Skin of body (tissue), 2 donors: ENCODE data around the gene MINPP1. TPM values are rescaled to one million over a fixed set of nuclear protein-coding genes. Genes with fewer than 3 reads are reported as not detected.
"Not testable (repeated sequence)": the region's sequence is repeated elsewhere in the genome, so short reads cannot be mapped to it uniquely, and the experiment has no call there.

ENCODE experiments used
- DNase-seq: peaks from one replicate; lab custom pipeline; 2025; lab: John Stamatoyannopoulos, UW
- total RNA-seq: library from RNA; depleted of rRNA; stranded (reverse); fragments of >200 nt; gene quantifications from one replicate; pipeline ENCODE4 v1.2.3, GENCODE V29; 2014

MINPP1 gene
- total RNA-seq, 1 donor from 2014 or later, result 15.6 TPM

- DNase-seq, result no peak
These were observed 60.3 kb downstream of the MINPP1 start for GRCh38 chr10:87565010-87565409.

- DNase-seq, result peak; percentile 7
These were observed 71.2 kb downstream of the MINPP1 start for GRCh38 chr10:87575851-87576250.

GRCh38 chr10:87578160-87578841 lies 73.6 kb downstream of the MINPP1 start:
- DNase-seq, result peak; percentile 61

GRCh38 chr10:87578842-87579401 lies 74.2 kb downstream of the MINPP1 start:
- no peak for DNase-seq

- DNase-seq, result peak; percentile 37
These were observed 74.9 kb downstream of the MINPP1 start for GRCh38 chr10:87579563-87579962.

GRCh38 chr10:87580016-87580415 lies 75.3 kb downstream of the MINPP1 start:
- DNase-seq, result no peak

GRCh38 chr10:87585565-87586514 lies 81.1 kb downstream of the MINPP1 start:
- DNase-seq, result no peak

GRCh38 chr10:87589645-87590051 lies 85.0 kb downstream of the MINPP1 start:
- DNase-seq, result no peak

- DNase-seq, result no peak
These were observed 86.3 kb downstream of the MINPP1 start for GRCh38 chr10:87590705-87591588.

- DNase-seq, result no peak
These were observed 86.8 kb downstream of the MINPP1 start for GRCh38 chr10:87591589-87591886.

GRCh38 chr10:87592920-87593319 lies 88.2 kb downstream of the MINPP1 start:
- DNase-seq, result not testable (repeated sequence)

GRCh38 chr10:87593702-87594101 lies 89.0 kb downstream of the MINPP1 start:
- peak; percentile 88 for DNase-seq

- no peak for DNase-seq
These were observed 89.5 kb downstream of the MINPP1 start for GRCh38 chr10:87594181-87594580.

GRCh38 chr10:87594864-87595263 lies 90.2 kb downstream of the MINPP1 start:
- no peak for DNase-seq

GRCh38 chr10:87596351-87596750 lies 91.7 kb downstream of the MINPP1 start:
- DNase-seq, result no peak

GRCh38 chr10:87598700-87599099 lies 94.0 kb downstream of the MINPP1 start:
- DNase-seq, result no peak

- no peak for DNase-seq
These were observed 95.9 kb downstream of the MINPP1 start for GRCh38 chr10:87600581-87600980.
